WERI-Rb-1 (cell line): Measurements from ENCODE around the gene ZNF660.
"Not testable (repeated sequence)": the region's sequence is repeated elsewhere in the genome, so short reads cannot be mapped to it uniquely, and the experiment has no call there.

Experiments
- DNase-seq: peaks from one replicate; pipeline ENCODE4 v3.0.0-alpha.2; 2020
- H3K27ac ChIP-seq: fragments of 250-450 bp; sonication (Bioruptor Pico); 2 replicates; pipeline ENCODE4 v1.5.1; 2020; ENCODE audit warnings: mild to moderate bottlenecking, moderate library complexity
- H3K27me3 ChIP-seq: fragments of 250-450 bp; sonication (Bioruptor Pico); 2 replicates; pipeline ENCODE4 v1.5.1; 2021; ENCODE audit warnings: mild to moderate bottlenecking, low read depth, moderate library complexity; ENCODE audit not compliant: insufficient read depth, severe bottlenecking
- H3K36me3 ChIP-seq: fragments of 250-450 bp; sonication (Bioruptor Pico); 2 replicates; pipeline ENCODE4 v1.5.1; 2020; ENCODE audit warnings: mild to moderate bottlenecking, moderate library complexity
- H3K4me3 ChIP-seq: 2 replicates; pipeline ENCODE4 v1.5.1; 2011; ENCODE audit warnings: low read depth, mild to moderate bottlenecking, control low read depth, low read length
- H3K9me3 ChIP-seq: fragments of 250-450 bp; sonication (Bioruptor Pico); 2 replicates; pipeline ENCODE4 v1.5.1; 2021; ENCODE audit warnings: mild to moderate bottlenecking, moderate library complexity; ENCODE audit not compliant: severe bottlenecking
- TF ChIP-seq, protein P1 (sequence below): IDR thresholded peaks from 2 replicates; pipeline ENCODE4 v1.5.1; 2011; ENCODE audit warnings: low read depth, mild to moderate bottlenecking, control low read depth, inconsistent platforms, low read length

The ZNF660 gene

DNA sequence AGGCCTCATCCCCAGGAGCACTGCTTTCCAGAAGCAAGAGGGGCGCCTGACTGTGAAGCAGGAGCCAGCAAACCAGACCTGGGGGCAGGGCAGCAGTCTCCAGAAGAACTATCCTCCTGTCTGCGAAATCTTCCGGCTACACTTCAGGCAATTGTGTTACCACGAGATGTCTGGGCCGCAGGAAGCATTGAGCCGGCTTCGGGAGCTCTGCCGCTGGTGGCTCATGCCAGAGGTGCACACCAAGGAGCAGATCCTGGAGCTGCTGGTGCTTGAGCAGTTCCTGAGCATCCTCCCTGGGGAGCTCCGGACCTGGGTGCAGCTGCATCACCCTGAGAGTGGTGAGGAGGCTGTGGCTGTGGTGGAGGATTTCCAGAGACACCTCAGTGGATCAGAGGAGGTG is 27.7 kb upstream of the ZNF660 start:
- Histone ChIP-seq H3K4me3 (no peak overlapping the region), H3K36me3 (peaks cover 42% of the 10 kb centered on the region), H3K9me3 (peaks cover 3% of the 10 kb centered on the region), H3K27me3 (no peaks in the 10 kb centered on the region), H3K27ac (no peak overlapping the region)
- DNase-seq: no peak
- TF ChIP-seq, protein P1, sequence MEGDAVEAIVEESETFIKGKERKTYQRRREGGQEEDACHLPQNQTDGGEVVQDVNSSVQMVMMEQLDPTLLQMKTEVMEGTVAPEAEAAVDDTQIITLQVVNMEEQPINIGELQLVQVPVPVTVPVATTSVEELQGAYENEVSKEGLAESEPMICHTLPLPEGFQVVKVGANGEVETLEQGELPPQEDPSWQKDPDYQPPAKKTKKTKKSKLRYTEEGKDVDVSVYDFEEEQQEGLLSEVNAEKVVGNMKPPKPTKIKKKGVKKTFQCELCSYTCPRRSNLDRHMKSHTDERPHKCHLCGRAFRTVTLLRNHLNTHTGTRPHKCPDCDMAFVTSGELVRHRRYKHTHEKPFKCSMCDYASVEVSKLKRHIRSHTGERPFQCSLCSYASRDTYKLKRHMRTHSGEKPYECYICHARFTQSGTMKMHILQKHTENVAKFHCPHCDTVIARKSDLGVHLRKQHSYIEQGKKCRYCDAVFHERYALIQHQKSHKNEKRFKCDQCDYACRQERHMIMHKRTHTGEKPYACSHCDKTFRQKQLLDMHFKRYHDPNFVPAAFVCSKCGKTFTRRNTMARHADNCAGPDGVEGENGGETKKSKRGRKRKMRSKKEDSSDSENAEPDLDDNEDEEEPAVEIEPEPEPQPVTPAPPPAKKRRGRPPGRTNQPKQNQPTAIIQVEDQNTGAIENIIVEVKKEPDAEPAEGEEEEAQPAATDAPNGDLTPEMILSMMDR: no peak

DNA sequence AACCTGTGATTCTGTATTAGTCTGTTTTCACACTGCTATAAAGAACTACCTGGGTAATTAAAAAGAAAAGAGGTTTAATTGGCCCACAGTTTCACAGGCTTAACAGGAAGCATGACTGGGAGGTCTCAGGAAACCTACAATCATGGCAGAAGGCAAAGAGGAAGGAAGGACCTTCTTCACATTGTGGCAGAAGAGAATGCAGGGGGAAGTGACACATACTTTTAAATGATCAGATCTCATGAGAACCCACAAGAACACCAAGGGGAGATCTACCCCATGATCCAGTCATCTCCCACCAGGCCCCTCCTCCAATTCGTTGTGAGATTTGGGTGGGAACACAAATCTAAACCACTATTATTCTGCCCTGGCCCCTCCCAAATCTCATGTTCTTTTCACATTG is 23.7 kb upstream of the ZNF660 start:
- Histone ChIP-seq H3K36me3 (peaks cover 57% of the 10 kb centered on the region), H3K9me3 (peaks cover 7% of the 10 kb centered on the region), H3K27me3 (no peaks in the 10 kb centered on the region), H3K27ac (no peak overlapping the region), H3K4me3 (no peak overlapping the region)
- DNase-seq: no peak
- TF ChIP-seq, protein P1: no peak

DNA sequence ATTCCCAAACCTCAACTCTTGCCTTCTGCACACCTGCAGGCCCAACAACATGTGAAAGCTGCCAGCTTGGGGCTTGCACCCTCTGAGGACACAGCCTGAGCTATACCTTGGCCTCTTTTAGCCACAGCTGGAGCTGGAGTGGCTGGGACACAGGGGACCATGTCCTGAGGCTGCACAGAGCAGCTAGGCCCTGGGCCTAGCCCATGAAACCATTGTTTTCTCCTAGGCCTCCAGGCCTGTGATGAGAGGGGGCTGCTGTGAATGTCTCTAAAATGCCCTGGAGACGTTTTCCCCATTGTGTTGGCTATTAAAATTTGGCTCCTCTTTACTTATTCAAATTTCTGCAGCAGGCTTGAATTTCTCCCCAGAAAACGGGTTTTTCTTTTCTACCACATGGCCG is 22.6 kb upstream of the ZNF660 start:
- H3K27me3 ChIP-seq: no peaks in the 10 kb centered on the region
- H3K4me3 ChIP-seq: no peak overlapping the region
- H3K36me3 ChIP-seq: peaks cover 59% of the 10 kb centered on the region
- no peak for DNase-seq
- no peak overlapping the region for H3K27ac ChIP-seq
- H3K9me3 ChIP-seq: peaks cover 7% of the 10 kb centered on the region
- TF ChIP-seq, protein P1: no peak

DNA sequence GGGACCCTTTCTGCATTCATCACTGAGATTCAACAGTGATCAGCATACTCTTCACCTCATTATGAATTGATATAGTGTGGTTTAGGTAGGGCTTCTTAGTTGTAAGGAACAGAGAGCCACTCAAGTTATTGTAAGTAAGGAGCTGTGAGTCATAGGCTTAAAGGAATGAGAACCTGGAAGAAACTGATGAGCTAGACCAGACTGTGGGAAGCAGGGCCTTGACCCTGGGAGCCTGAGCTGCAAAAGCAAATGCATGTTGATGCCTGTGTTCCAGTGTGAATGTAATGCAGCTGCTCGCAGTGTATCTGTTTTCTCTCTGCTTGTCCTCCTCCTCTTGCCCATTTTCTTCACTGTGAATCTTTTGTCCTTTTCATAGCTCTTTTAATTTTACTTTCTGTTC is 16.2 kb upstream of the ZNF660 start:
- no peak overlapping the region for H3K4me3 ChIP-seq
- H3K27me3 ChIP-seq: no peaks in the 10 kb centered on the region
- H3K27ac ChIP-seq: no peak overlapping the region
- no peak for DNase-seq
- H3K36me3 ChIP-seq: peaks cover 54% of the 10 kb centered on the region
- peaks cover 3% of the 10 kb centered on the region for H3K9me3 ChIP-seq
- TF ChIP-seq, protein P1: no peak

DNA sequence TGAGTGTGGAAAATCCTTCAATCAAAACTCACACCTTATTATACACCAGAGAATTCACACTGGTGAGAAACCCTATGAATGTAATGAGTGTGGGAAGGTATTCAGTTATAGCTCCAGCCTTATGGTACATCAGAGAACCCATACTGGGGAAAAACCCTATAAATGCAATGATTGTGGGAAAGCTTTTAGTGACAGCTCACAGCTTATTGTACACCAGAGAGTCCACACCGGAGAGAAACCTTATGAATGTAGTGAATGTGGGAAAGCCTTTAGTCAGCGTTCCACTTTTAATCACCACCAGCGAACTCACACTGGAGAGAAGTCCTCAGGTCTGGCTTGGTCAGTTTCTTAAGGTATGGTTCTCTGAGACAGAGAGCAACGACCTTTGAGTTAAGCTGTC is 13.7 kb upstream of the ZNF660 start:
- no peaks in the 10 kb centered on the region for H3K27me3 ChIP-seq
- no peak for DNase-seq
- H3K36me3 ChIP-seq: peaks cover 52% of the 10 kb centered on the region
- H3K9me3 ChIP-seq: peaks cover 3% of the 10 kb centered on the region
- no peak overlapping the region for H3K27ac ChIP-seq
- no peak overlapping the region for H3K4me3 ChIP-seq
- TF ChIP-seq, protein P1: no peak

DNA sequence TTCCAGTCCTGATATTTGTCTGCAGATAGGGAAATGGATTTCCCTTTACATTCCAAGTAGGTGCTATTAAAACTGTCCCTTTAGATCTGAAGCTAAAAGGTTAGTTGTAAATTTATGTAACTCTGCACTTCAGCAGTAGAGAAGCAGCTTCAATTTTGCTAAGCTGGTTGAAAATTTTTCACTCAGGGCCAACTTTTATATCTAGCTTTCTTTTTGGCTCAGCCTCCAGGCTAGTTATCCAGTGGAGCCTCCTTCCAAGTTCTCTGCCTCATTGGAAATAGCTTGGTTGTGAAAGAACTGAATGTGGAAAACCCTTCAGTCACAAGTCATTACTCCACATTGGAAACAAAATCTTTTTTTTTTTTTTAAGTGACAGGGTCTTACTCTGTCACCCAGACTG is 8.2 kb upstream of the ZNF660 start:
- no peak for DNase-seq
- no peak overlapping the region for H3K27ac ChIP-seq
- no peaks in the 10 kb centered on the region for H3K27me3 ChIP-seq
- TF ChIP-seq, protein P1: no peak
- H3K9me3 ChIP-seq: no peaks in the 10 kb centered on the region
- H3K4me3 ChIP-seq: no peak overlapping the region
- H3K36me3 ChIP-seq: peaks cover 25% of the 10 kb centered on the region

DNA sequence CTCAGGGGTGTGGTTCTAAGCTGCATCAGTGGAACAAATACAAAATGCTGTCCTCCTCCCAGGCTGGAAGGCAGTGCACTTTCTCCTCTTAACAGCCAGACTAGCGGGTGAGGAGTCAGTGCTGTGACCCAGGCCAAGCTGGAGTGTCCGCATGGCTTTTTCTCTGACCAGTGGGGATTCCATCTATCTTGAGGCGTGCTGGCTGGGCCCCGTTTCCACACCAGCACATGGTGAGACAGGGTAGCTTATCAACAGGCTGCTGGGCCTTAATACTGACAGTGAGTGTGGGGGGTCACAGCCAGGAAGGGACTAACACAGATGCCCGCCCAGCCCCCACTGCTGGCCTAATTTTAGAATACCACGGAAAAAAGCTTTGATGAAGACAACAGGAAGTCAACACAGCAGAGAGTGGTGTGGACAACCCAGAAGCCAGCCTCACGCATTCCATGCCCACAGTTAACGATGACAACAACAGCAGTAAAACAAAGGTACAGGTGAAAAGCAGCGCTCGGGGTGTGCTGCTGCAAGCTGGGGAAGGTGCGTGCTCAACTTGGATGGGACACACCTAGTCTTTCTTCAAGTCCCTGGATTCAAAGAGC is 7.3 kb upstream of the ZNF660 start:
- H3K9me3 ChIP-seq, H3K4me3 ChIP-seq, H3K27me3 ChIP-seq, DNase-seq, H3K27ac ChIP-seq: not testable (repeated sequence)
- H3K36me3 ChIP-seq: peaks cover 18% of the 10 kb centered on the region

DNA sequence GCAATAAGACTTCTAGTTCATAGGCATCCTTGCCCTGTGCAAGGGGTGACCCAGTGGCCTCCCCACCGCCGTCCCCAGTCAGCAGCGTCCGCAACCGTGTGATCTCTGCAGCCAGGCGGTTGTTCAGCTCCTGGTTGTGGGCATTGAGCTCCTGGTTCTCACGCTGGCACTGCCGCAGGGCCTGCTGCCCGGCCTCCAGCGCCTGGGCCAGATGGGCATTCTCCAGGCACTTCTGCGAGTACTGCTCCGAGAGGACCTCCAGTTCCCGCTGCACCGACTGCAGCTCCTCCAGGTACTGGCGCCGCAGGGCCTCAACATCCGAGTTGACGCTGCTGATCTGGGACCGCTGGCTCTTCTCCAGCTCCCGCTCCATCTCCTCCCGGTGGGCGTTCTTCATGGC is 6.4 kb upstream of the ZNF660 start:
- H3K9me3 ChIP-seq, H3K27me3 ChIP-seq, DNase-seq, H3K27ac ChIP-seq, H3K4me3 ChIP-seq: not testable (repeated sequence)
- peaks cover 18% of the 10 kb centered on the region for H3K36me3 ChIP-seq
